Thyroid gland (tissue), 4 donors: ENCODE results near the gene ALKBH4.
A peak's percentile ranks its signal among the peaks of the same experiment; 100 is the strongest.
"Not testable (repeated sequence)": the region's sequence is repeated elsewhere in the genome, so short reads cannot be mapped to it uniquely, and the experiment has no call there.

ENCODE experiments used
- POLR2A ChIP-seq, 2 donors: fragments of 450-650 bp; IDR thresholded peaks; one replicate each; pipeline ENCODE4 v1.6.1; 2017; ENCODE audit warnings: antibody characterized with exemption in 2 of 2, mild to moderate bottlenecking in 2 of 2, moderate library complexity in 1 of 2
- TF ChIP-seq, protein P1 (sequence below), 6 experiments: fragments of 200-600 bp in 3 of 6; fragments of 450-650 bp in 3 of 6; sonication (generic) in 3 of 6; IDR thresholded peaks; one replicate each; pipeline ENCODE4 v1.5.1; 2016 to 2019; ENCODE audit warnings: antibody characterized with exemption in 6 of 6, mild to moderate bottlenecking in 2 of 6, inconsistent platforms in 1 of 6, moderate library complexity in 1 of 6

DNA sequence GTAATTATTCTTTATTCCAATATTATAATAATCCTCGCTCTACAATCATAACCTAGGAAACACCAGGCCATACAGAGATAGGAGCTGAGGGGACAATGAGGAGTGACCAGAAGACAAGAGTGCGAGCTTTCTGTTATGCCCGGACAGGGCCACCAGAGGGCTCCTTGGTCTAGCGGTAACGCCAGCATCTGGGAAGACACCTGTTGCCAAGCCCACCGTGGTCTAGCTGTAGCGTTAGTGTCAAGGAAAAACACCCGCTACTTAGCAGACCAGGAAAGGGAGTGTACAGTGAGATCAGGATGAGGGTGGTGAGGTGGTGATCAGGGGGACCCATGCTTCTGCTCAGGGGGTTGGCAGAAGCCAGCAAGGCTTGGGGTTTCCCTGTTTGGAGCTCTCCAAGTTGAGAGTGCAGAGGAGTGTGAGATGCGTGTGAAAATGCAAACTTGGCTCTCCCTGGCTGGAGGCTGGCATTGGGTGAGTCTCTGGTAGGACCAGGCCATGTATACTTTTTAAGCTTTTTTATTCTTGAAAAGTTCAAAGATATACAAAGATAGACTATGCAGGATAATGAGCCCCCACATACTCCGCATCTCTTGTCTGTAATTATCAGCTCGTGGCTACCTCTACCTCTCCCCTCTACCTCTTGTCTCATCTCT lies 15.4 kb upstream of the ALKBH4 start:
- TF ChIP-seq, protein P1, sequence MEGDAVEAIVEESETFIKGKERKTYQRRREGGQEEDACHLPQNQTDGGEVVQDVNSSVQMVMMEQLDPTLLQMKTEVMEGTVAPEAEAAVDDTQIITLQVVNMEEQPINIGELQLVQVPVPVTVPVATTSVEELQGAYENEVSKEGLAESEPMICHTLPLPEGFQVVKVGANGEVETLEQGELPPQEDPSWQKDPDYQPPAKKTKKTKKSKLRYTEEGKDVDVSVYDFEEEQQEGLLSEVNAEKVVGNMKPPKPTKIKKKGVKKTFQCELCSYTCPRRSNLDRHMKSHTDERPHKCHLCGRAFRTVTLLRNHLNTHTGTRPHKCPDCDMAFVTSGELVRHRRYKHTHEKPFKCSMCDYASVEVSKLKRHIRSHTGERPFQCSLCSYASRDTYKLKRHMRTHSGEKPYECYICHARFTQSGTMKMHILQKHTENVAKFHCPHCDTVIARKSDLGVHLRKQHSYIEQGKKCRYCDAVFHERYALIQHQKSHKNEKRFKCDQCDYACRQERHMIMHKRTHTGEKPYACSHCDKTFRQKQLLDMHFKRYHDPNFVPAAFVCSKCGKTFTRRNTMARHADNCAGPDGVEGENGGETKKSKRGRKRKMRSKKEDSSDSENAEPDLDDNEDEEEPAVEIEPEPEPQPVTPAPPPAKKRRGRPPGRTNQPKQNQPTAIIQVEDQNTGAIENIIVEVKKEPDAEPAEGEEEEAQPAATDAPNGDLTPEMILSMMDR (IDR thresholded peaks at IDR 0.05), result peak in 5 of 6 experiments; percentile 11 to 49 (median 40)
- TF ChIP-seq POLR2A (IDR thresholded peaks at IDR 0.05), result not testable (repeated sequence)
